Psoas muscle (tissue), 8 donors: Measurements from ENCODE around the gene KANSL1. TPM values are rescaled to one million over a fixed set of nuclear protein-coding genes. Genes with fewer than 3 reads are reported as not detected.

Experiments
- ATAC-seq, 4 donors: fragments of 200-7000 bp; cut with Tn5 transposase; one replicate each; pipeline ENCODE4 v1.9.1; 2020; ENCODE audit warnings: moderate library complexity in 3 of 4, mild to moderate bottlenecking in 2 of 4
- DNase-seq, 2 donors: peaks; one replicate each; pipeline ENCODE4 v3.0.0-alpha.2; 2020
- H3K27ac ChIP-seq: fragments of 200-600 bp; one replicate; pipeline ENCODE4 v1.8.0; 2022
- H3K27me3 ChIP-seq, 3 donors: fragments of 200-600 bp in 1 of 3; one replicate each; pipeline versions ENCODE4 v1.6.1 to v1.8.0; 2013 to 2022; ENCODE audit warnings: low read length in 2 of 3, mild to moderate bottlenecking in 2 of 3, moderate library complexity in 1 of 3; ENCODE audit not compliant: insufficient read depth in 3 of 3
- H3K36me3 ChIP-seq, 2 donors: fragments of 200-600 bp in 1 of 2; one replicate each; pipeline versions ENCODE4 v1.6.1 to v1.8.0; 2013 to 2022; ENCODE audit warnings: low read depth in 1 of 2, mild to moderate bottlenecking in 1 of 2, moderate library complexity in 1 of 2; ENCODE audit not compliant: insufficient read depth in 1 of 2
- H3K4me1 ChIP-seq: fragments of 200-600 bp; one replicate; pipeline ENCODE4 v1.8.0; 2022
- H3K4me3 ChIP-seq: fragments of 200-600 bp; one replicate; pipeline ENCODE4 v1.8.0; 2022; ENCODE audit warnings: mild to moderate bottlenecking
- H3K9me3 ChIP-seq: fragments of 200-600 bp; one replicate; pipeline ENCODE4 v1.8.0; 2022
- WGBS, 3 donors: extraction: QIAGEN DNeasy Blood & Tissue Kit; methylation state at CpG; one replicate each; pipeline versions ENCODE4 v1.1.6 to v1.1.7; 2013; 5-methylcytosine and 5-hydroxymethylcytosine counted together
- intact Hi-C, 2 donors: fragments of 100-400 bp; cut with DNase I; formaldehyde crosslinking; loops; one replicate each; pipeline versions ENCODE4 v1.11.0 to v1.14.2; 2022
- polyA plus RNA-seq, 3 donors: library from polyadenylated mRNA; stranded (reverse); fragments of 200-250 nt; gene quantifications; one replicate each; pipeline ENCODE4 v1.2.3, GENCODE V29; 2013
- total RNA-seq, 4 donors: library from RNA; stranded (reverse); fragmentation: NEBNext Ultra II Directional in 2 of 4; extraction: Animal tissue kit (Norgen Biotek cat#: 25700) in 2 of 4; gene quantifications; one replicate each; pipeline versions ENCODE4 v1.2.1 to v1.2.4, GENCODE V29; 2021 to 2023
- TF ChIP-seq, protein P1 (sequence below): fragments of 200-600 bp; IDR thresholded peaks from one replicate; pipeline ENCODE4 v1.8.0; 2022; ENCODE audit warnings: antibody characterized with exemption
- donor health status: healthy with polysubstance abuse.
- donor health status: DM: no; HTN: no; CAD: no; lungs with moderate emphysema.
- donor health status: Bipolar disorder and iron deficiency.
- donor health status: healthy.
- donor health status: DM: yes; HTN: yes; CAD: no.
- donor health status: DM: no; HTN: no; CAD: no.
- donor health status: DM: no; HTN: no; CAD: no.
- donor health status: DM: yes; HTN: yes; CAD: no.

The KANSL1 gene
- total and polyA plus RNA-seq, 7 donors, result 6.9 to 37.5 (median 25.8) TPM

GRCh38 chr17:46078675-46079074 lies 114.6 kb downstream of the KANSL1 start:
- H3K4me1 ChIP-seq, result peaks cover 40% of the 10 kb centered on the region
- peak overlapping the region; percentile 13 for H3K27ac ChIP-seq

DNA sequence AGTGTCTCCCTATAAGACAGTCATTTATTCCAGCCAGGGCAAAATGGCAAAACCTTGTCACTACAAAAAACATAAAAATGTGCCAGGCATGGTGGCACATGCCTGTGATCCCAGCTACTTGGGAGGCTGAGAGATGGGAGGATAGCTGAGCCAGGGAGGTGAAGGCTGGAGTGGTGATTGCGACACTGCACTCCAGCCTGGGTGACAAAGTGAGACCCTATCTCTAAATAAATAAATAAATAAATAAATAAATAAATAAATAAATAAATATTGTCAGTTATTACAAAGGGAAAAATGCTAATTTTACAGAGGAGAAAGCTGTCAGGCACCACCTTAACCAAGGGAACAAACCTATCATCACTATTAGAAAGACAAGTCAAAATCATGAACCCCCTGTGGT lies 118.7 kb downstream of the KANSL1 start:
- H3K4me1 ChIP-seq, result peaks cover 54% of the 10 kb centered on the region
- DNase-seq (no peak), ATAC-seq (no peak)
- intact Hi-C loops, result no loop called here
- 96 to 100% (median 100%) methylated on average over 1 of the region's 1 CpG for WGBS, 3 donors
- H3K4me3 ChIP-seq, result no peak overlapping the region
- no peaks in the 10 kb centered on the region for H3K36me3 ChIP-seq
- no peaks in the 10 kb centered on the region for H3K27me3 ChIP-seq
- H3K27ac ChIP-seq, result no peak overlapping the region
- TF ChIP-seq, protein P1, sequence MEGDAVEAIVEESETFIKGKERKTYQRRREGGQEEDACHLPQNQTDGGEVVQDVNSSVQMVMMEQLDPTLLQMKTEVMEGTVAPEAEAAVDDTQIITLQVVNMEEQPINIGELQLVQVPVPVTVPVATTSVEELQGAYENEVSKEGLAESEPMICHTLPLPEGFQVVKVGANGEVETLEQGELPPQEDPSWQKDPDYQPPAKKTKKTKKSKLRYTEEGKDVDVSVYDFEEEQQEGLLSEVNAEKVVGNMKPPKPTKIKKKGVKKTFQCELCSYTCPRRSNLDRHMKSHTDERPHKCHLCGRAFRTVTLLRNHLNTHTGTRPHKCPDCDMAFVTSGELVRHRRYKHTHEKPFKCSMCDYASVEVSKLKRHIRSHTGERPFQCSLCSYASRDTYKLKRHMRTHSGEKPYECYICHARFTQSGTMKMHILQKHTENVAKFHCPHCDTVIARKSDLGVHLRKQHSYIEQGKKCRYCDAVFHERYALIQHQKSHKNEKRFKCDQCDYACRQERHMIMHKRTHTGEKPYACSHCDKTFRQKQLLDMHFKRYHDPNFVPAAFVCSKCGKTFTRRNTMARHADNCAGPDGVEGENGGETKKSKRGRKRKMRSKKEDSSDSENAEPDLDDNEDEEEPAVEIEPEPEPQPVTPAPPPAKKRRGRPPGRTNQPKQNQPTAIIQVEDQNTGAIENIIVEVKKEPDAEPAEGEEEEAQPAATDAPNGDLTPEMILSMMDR, result no peak
- no peaks in the 10 kb centered on the region for H3K9me3 ChIP-seq

More at GRCh38 chr17:46078675-46079074, 114.6 kb downstream of the KANSL1 start:
- H3K36me3 ChIP-seq, result no peaks in the 10 kb centered on the region
- no peaks in the 10 kb centered on the region for H3K27me3 ChIP-seq
- TF ChIP-seq, protein P1, result no peak
- intact Hi-C loops, result no loop called here
- no peak for DNase-seq
- 24 to 55% (median 26%) methylated on average over 4 of the region's 4 CpGs for WGBS, 3 donors
- no peaks in the 10 kb centered on the region for H3K9me3 ChIP-seq
- ATAC-seq, result peak in 1 of 4 donors; percentile 14
- H3K4me3 ChIP-seq, result no peak overlapping the region

DNA sequence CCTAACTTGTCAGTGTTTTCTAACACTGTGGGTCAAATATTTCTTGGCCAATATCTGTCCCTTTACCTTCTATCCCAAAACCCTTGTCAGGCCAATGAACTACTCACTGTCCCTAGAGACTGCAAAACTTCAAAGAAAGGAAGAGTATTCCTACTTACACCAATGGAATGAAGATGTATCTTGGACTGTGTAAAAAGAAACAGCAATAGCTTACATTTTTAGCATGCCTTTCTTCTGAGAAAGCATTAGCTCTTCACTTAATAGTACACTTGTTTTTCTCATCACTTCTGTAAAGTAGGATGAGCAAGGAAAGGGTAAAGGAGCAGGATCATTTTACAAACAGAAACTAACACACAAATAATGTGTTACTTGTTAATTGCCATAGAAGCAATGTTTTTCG lies 120.2 kb downstream of the KANSL1 start:
- ATAC-seq, result no peak

GRCh38 chr17:46071796-46072195 lies 121.4 kb downstream of the KANSL1 start:
- Histone ChIP-seq H3K36me3 (peaks cover 0 to 13% of the 10 kb centered on the region in 2 donors), H3K4me3 (no peak overlapping the region), H3K27me3 (no peaks in the 10 kb centered on the region), H3K9me3 (no peaks in the 10 kb centered on the region), H3K4me1 (peaks cover 39% of the 10 kb centered on the region), H3K27ac (peak overlapping the region; percentile 57)
- intact Hi-C loops, result no loop called here
- DNase-seq (no peak), ATAC-seq (peak in 2 of 4 donors; percentile 51 to 75)
- TF ChIP-seq, protein P1, result no peak
- 25 to 37% (median 29%) methylated on average over 5 of the region's 5 CpGs for WGBS, 3 donors

More for the DNA sequence above, 120.2 kb downstream of the KANSL1 start:
- intact Hi-C loops, result no loop called here
- Histone ChIP-seq H3K27me3 (no peaks in the 10 kb centered on the region), H3K27ac (peak overlapping the region; percentile 57), H3K9me3 (no peaks in the 10 kb centered on the region), H3K4me1 (peaks cover 44% of the 10 kb centered on the region), H3K36me3 (peaks cover 0 to under 1% of the 10 kb centered on the region in 2 donors), H3K4me3 (no peak overlapping the region)
- no peak for DNase-seq
- TF ChIP-seq, protein P1, result no peak
- 64 to 67% (median 64%) methylated on average over 1 of the region's 1 CpG for WGBS, 3 donors

- TF ChIP-seq, protein P1, result no peak
- H3K36me3 ChIP-seq, result peaks cover 0 to 36% of the 10 kb centered on the region in 2 donors
- DNase-seq, result no peak
- no peak for ATAC-seq
- H3K4me1 ChIP-seq, result peaks cover 13% of the 10 kb centered on the region
- peak overlapping the region; percentile 40 for H3K27ac ChIP-seq
- H3K9me3 ChIP-seq, result no peaks in the 10 kb centered on the region
- H3K27me3 ChIP-seq, result no peaks in the 10 kb centered on the region
- 76 to 97% (median 78%) methylated on average over 1 of the region's 1 CpG for WGBS, 3 donors
- H3K4me3 ChIP-seq, result no peak overlapping the region
- intact Hi-C loops, result loop anchor here in 1 of 2 donors (5.0 kb wide), 1 partner anchor 113 kb away; no protein-coding TSS in a partner anchor
Observed at GRCh38 chr17:46064460-46064859, 128.8 kb downstream of the KANSL1 start.
